Activated naive CD4-positive, alpha-beta T cell treated with anti-CD3 and anti-CD28 coated beads for 36 hours (primary cell): ENCODE results near the gene GRK5. TPM values are rescaled to one million over a fixed set of nuclear protein-coding genes. Genes with fewer than 3 reads are reported as not detected.

Experiments
- CTCF ChIA-PET: fragments of 350-600 bp; sonication (Branson Sonifier 250); formaldehyde crosslinking; loops from one replicate; lab custom pipeline; 2021; ENCODE audit warnings: antibody characterized with exemption; lab: Charles Lee
- DNase-seq: peaks from one replicate; pipeline ENCODE4 v3.0.0-alpha.2; 2020
- H3K27ac Mint-ChIP-seq: one replicate; pipeline ENCODE4 v1.8.0; 2021; ENCODE audit warnings: mild to moderate bottlenecking, mixed read lengths
- H3K27me3 Mint-ChIP-seq: one replicate; pipeline ENCODE4 v1.8.0; 2021; ENCODE audit warnings: low read depth, mixed read lengths
- H3K36me3 Mint-ChIP-seq: one replicate; pipeline ENCODE4 v1.8.0; 2021; ENCODE audit warnings: low read depth, mixed read lengths
- H3K4me1 Mint-ChIP-seq: one replicate; pipeline ENCODE4 v1.8.0; 2021; ENCODE audit warnings: low read depth, mixed read lengths
- H3K4me3 Mint-ChIP-seq: one replicate; pipeline ENCODE4 v1.8.0; 2021; ENCODE audit warnings: mild to moderate bottlenecking, moderate library complexity, mixed read lengths
- H3K9me3 Mint-ChIP-seq: one replicate; pipeline ENCODE4 v1.8.0; 2021; ENCODE audit warnings: mixed read lengths
- intact Hi-C: fragments of 100-400 bp; cut with micrococcal nuclease; formaldehyde crosslinking; loops from one replicate; pipeline ENCODE4 v1.15.1; 2023
- total RNA-seq, 2 experiments: library from RNA; stranded (reverse); gene quantifications; one replicate each; pipeline ENCODE4 v1.2.3, GENCODE V29; 2021

The GRK5 gene
- 10 to 100 TPM; 27.1 to 29.7 TPM for total RNA-seq

DNA sequence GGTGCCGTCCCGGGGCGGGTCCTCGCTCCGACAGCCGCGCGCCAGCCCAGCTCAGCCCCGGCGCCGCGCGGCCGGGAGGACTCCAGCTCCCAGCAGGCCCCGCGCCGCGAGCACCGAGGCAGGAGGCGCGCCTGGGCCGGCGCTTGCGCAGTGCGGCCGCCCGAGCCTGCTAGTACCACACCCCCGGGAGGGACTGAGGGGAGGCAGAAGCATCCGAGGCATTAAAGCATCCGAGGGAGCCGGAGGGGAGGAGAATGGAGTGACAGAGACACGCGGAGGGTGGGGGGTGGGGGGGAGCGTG lies at the start of gene GRK5:
GRK5 (plus strand) TSS at position 206 of the 301 bp plus-strand sequence. CDS start 347 bp downstream, outside the sequence.
- intact Hi-C loops: loop anchor here (1.0 to 5.0 kb wide), 4 partner anchors 238 to 495 kb away; no protein-coding TSS in a partner anchor
- CTCF ChIA-PET: interaction anchor here (0.6 to 3.3 kb wide), 24 partner anchors 11 to 309 kb away, joined by 3 to 32 read pairs (median 6); partner anchors contain the start of gene SFXN4
- Mint-ChIP-seq H3K4me1 (peaks cover 33% of the 10 kb centered on the region), H3K27ac (peak within 1 kb of the TSS; percentile 90), H3K4me3 (peak within 1 kb of the TSS; percentile 85), H3K36me3 (no peaks in the 10 kb centered on the region), H3K9me3 (no peaks in the 10 kb centered on the region), H3K27me3 (no peaks in the 10 kb centered on the region)
- DNase-seq: peak; percentile 93

DNA sequence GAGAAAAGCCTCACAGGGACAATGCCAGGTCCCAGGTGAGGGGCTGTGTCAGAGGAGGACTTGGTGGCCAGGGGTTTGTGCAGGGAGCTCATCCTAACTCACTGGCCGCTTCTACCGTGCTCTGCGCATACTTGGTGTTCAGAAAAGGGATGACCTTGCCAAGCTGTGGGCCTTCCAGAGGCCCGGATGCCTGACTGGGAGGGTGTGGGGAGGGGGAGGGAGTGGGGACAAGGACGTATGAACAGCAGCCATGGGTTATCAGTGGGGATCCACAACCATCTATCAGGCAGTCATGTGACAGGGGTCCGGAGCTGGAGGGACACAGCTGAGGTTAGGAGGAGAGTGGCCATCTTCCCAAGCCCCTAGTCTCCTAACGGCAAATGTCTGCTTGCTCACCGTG lies 48.0 kb upstream of the GRK5 start:
- H3K4me1 Mint-ChIP-seq: peaks cover 23% of the 10 kb centered on the region
- no peak for DNase-seq
- intact Hi-C loops: no loop called here
- no peak overlapping the region for H3K27ac Mint-ChIP-seq
- peaks cover 45% of the 10 kb centered on the region for H3K36me3 Mint-ChIP-seq
- CTCF ChIA-PET: interaction anchor here (0.5 to 0.6 kb wide), 2 partner anchors 36 to 426 kb away, joined by 3 read pairs; no protein-coding TSS in a partner anchor
- no peaks in the 10 kb centered on the region for H3K27me3 Mint-ChIP-seq
- H3K4me3 Mint-ChIP-seq: no peak overlapping the region
- H3K9me3 Mint-ChIP-seq: no peaks in the 10 kb centered on the region

DNA sequence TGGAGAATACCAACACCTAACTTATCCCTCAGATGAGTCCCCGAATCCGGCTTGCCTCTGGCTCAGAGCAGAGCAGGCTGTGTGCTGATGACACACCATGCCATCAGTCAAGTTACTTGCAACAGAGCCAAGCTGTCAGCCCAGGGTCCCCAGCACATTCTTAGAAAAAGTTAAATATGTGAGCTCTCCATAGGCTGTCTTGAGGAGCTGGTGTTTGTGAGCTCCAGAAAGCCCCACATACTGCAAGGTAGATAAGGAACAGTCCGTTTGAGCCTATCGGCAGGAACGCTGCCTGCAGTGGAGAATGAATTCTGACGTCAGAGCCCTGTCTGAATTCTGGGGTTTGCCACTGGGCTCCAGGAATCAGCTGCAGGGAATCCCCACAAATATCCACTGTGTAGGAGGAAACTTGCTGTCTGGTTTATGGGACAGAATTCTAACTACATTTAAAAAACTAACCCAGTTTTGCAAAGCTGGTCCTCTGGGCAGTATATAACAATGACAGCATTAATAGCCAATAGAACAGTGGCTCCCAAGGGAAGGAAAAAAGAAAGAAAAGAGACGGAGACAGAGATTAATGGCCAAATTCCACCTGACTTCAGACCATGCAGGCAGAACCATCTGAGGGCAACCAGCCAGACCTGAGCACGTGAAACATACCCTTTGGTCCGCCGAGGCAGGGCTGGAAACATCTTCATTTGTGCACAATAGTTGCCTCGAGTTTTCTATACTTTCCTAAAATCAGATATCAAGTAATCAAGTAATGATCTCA lies 45.5 kb upstream of the GRK5 start:
- Mint-ChIP-seq H3K9me3 (no peaks in the 10 kb centered on the region), H3K36me3 (peaks cover 35% of the 10 kb centered on the region), H3K27ac (no peak overlapping the region), H3K4me3 (no peak overlapping the region), H3K4me1 (peaks cover 39% of the 10 kb centered on the region), H3K27me3 (no peaks in the 10 kb centered on the region)
- intact Hi-C loops: no loop called here
- CTCF ChIA-PET: interaction anchor here (0.6 to 0.8 kb wide), 3 partner anchors 17 to 709 kb away, joined by 3 to 5 read pairs (median 4); no protein-coding TSS in a partner anchor
- DNase-seq: no peak

DNA sequence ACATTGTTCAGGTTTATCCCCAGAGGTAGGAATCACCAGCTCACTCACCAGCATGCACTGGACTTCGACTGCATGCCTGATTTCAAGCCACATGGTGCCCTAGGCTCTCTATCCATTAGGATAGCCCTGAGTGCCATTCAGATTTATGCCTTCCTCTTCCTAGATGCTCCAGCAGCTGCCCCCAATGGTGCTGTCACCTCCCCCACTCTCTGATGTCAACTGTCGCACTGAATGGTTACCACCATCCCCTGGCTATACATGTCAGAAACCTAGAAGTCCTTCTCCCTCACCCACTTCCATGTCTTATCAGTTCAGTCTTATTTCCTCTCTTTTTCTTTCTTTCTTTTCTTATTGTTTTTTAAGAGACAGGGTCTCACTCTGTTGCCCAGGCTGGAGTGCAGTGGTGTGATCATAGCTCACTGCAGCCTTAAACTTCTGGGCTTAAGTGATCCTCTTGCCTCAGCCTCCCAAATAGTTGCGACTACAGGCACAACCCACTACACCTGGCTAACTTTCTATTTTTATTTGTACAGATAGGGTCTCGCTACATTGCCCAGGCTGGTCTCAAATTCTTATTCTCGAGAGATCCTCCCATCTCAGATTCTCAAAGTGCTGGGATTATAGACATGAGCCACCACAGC lies 44.8 kb upstream of the GRK5 start:
- Mint-ChIP-seq H3K27me3 (no peaks in the 10 kb centered on the region), H3K4me1 (peaks cover 42% of the 10 kb centered on the region), H3K9me3 (no peaks in the 10 kb centered on the region), H3K4me3 (no peak overlapping the region), H3K27ac (no peak overlapping the region), H3K36me3 (peaks cover 35% of the 10 kb centered on the region)
- intact Hi-C loops: no loop called here
- no peak for DNase-seq
- CTCF ChIA-PET: no interaction called here

DNA sequence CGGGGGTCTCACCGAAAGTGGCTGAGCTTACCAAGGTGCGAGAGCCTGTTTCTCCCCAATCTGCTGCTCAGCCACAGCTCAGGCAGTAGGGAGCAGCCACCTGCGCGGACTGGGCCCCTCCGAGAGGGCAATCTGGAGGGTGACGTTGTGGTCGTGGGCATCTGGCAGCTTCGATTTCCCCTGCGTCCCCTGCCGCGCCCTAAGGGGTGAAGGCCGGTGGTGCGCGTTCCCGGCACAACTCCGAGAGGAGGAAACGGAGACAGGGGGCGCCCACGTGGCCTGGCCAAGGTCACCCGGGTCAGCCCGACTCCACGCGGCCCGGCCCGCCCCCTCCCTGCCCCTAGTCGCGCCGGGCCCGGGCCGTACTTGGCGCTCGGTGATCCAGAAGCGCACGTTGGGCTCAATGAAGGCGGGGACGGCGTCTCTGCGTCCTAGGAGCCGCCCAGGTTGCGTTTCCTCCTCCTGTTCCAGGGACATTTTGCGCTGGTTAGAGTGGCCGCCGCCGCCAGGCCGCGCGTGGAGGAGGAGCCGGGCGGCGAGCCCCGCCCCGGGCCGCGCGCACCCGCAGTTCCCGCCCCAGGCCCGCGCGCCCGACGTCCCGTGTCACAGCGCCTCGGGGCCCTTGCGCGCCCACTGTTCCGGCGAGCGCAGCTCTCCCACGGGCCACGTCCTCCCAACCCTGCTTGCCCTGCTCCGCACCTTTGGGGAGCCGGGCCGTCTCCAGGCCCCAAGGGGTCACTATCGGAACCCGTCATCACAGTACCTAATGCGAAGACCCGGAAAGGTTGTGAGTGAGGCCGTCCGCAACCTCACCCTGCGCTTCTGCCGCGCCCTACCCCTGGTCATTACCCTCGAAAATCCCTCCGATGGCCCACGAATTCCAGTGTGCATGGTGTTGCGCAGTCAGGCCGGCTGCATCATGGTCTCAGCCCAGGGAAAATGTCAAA lies 41.9 kb upstream of the GRK5 start, which contains the start of gene SFXN4:
SFXN4 (minus strand) TSS at position 544 of the 947 bp plus-strand sequence; CDS start at position 477, 67 bp downstream.
- no peaks in the 10 kb centered on the region for H3K9me3 Mint-ChIP-seq
- peak within 1 kb of the TSS; percentile 83 for H3K4me3 Mint-ChIP-seq
- intact Hi-C loops: loop anchor here (1.0 kb wide), 5 partner anchors 13 to 136 kb away; partner anchors contain the start of genes DENND10, EIF3A, NANOS1 and PRDX3
- H3K36me3 Mint-ChIP-seq: peaks cover 37% of the 10 kb centered on the region
- CTCF ChIA-PET: interaction anchor here (0.6 to 1.8 kb wide), 4 partner anchors 32 to 41 kb away, joined by 3 to 4 read pairs (median 4); partner anchors contain the start of gene GRK5
- H3K27me3 Mint-ChIP-seq: no peaks in the 10 kb centered on the region
- peak within 1 kb of the TSS; percentile 85 for H3K27ac Mint-ChIP-seq
- DNase-seq: peak; percentile 75
- H3K4me1 Mint-ChIP-seq: peaks cover 42% of the 10 kb centered on the region

DNA sequence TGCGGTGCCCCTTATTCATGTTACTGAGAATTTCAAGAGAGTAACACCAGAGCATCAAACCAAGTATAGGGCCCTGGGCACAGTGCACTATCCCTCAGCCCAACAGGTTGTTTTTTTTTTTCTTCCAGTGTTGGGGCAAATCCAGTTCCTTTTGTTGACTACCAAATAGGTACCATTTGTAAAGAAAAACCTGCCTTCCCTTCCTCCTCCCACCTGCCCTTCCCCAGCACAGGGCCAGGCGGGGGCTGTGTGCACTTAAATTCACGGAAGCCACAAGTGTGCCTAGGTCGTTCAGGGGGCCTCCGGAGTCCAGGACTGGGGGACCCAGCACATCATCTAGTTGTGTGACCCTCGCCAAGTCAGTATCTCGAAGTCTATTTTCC lies 41.3 kb upstream of the GRK5 start:
- H3K27me3 Mint-ChIP-seq: no peaks in the 10 kb centered on the region
- H3K4me3 Mint-ChIP-seq: peak overlapping the region; percentile 83
- CTCF ChIA-PET: no interaction called here
- intact Hi-C loops: no loop called here
- no peak for DNase-seq
- H3K9me3 Mint-ChIP-seq: no peaks in the 10 kb centered on the region
- peak overlapping the region; percentile 85 for H3K27ac Mint-ChIP-seq
- peaks cover 36% of the 10 kb centered on the region for H3K36me3 Mint-ChIP-seq
- peaks cover 42% of the 10 kb centered on the region for H3K4me1 Mint-ChIP-seq

DNA sequence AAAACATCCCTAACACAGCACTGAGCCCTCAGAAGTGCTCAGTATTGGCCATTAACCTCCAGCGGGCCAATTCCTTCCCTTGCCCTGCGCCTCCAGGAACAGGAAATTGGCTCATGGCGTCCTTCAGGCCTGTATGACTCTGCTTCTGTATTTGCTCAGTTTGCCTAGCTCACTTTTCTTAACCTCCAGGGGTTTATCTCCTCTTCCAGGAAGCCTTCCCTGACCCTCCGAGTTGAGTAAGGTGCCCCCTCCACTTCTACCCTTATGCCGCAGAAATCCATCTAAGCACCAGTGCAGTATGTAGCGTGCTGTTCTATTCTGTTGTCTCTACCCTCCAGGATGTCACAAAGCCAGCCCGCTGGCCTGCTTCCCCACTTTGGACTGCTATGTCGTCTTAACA lies 40.8 kb upstream of the GRK5 start:
- Mint-ChIP-seq H3K4me1 (peaks cover 39% of the 10 kb centered on the region), H3K36me3 (peaks cover 38% of the 10 kb centered on the region), H3K4me3 (peak overlapping the region; percentile 83), H3K27me3 (no peaks in the 10 kb centered on the region), H3K27ac (peak overlapping the region; percentile 85), H3K9me3 (no peaks in the 10 kb centered on the region)
- intact Hi-C loops: no loop called here
- DNase-seq: no peak
- CTCF ChIA-PET: interaction anchor here (1.6 kb wide), 1 partner anchor 40 kb away, joined by 5 read pairs; no protein-coding TSS in a partner anchor

DNA sequence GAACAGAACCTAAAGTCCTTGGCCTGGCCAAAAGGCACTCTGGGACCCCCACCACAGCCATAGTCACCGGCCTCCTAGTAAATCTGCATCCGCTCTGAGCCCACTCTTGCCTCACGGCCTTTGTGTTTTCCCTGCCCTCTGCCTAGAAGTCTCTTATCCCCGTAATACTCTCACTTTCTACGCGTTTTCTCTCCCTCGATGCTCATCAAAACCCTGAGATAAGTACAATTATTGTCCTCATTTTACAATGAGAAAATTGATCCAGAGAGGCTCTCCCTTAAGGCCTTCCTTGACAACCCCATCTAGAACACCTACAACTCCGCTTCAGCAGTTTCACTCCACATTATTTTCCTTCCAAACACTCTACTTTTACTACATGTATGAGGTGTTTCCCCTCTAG lies 40.3 kb upstream of the GRK5 start:
- no peak for DNase-seq
- H3K4me1 Mint-ChIP-seq: peaks cover 36% of the 10 kb centered on the region
- H3K4me3 Mint-ChIP-seq: no peak overlapping the region
- H3K9me3 Mint-ChIP-seq: no peaks in the 10 kb centered on the region
- CTCF ChIA-PET: interaction anchor here (1.0 to 1.6 kb wide), 3 partner anchors 10 to 39 kb away, joined by 4 to 5 read pairs (median 5); no protein-coding TSS in a partner anchor
- H3K27me3 Mint-ChIP-seq: no peaks in the 10 kb centered on the region
- no peak overlapping the region for H3K27ac Mint-ChIP-seq
- peaks cover 41% of the 10 kb centered on the region for H3K36me3 Mint-ChIP-seq
- intact Hi-C loops: no loop called here

DNA sequence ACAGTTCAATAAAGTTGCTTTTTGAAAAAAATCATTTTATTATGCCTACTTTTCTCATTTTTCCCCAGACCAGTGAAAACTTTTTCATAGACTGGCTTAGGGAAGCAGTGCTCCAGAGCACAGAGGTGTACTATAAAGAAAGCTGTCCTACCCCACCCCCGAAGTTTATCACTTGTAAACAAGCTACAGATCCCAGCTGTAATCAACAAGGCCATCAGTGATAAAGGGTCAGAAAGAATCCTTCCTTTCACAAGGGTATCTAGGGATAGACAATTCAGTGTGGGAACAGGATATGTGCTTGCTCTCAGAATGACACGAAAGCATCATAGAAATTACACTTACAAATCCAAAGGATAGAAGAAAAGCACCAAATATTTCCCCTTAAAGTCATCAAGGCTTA lies 33.3 kb upstream of the GRK5 start:
- Mint-ChIP-seq H3K36me3 (peaks cover 41% of the 10 kb centered on the region), H3K9me3 (no peaks in the 10 kb centered on the region), H3K27ac (no peak overlapping the region), H3K4me3 (no peak overlapping the region), H3K27me3 (no peaks in the 10 kb centered on the region), H3K4me1 (peaks cover 32% of the 10 kb centered on the region)
- CTCF ChIA-PET: interaction anchor here (0.6 to 0.8 kb wide), 2 partner anchors 10 to 339 kb away, joined by 3 to 5 read pairs; no protein-coding TSS in a partner anchor
- no peak for DNase-seq
- intact Hi-C loops: no loop called here

DNA sequence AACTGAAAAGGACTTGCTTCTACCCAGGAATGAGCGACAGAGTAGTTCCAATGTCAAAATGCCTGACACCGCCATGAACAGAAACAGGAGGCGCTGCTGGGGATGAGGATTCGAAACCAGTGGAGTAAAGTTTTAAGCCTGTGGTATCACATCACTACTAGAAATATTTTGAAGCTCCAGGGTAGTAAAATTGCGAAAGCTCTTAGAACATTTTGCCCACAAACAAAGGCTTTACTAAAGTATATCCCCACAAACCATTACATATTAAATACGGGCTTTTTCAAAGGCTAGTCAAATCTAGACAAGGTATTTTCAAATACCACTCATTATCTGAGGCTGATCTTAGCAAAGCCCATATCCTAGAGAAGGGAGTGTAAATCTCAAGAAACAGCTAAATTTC lies 31.2 kb upstream of the GRK5 start:
- peak; percentile 24 for DNase-seq
- intact Hi-C loops: loop anchor here (5.0 kb wide), 1 partner anchor 439 kb away; no protein-coding TSS in a partner anchor
- no peak overlapping the region for H3K4me3 Mint-ChIP-seq
- no peaks in the 10 kb centered on the region for H3K9me3 Mint-ChIP-seq
- CTCF ChIA-PET: interaction anchor here (0.6 to 1.7 kb wide), 4 partner anchors 9 to 396 kb away, joined by 3 to 8 read pairs (median 4); partner anchors contain the start of gene GRK5
- peaks cover 42% of the 10 kb centered on the region for H3K4me1 Mint-ChIP-seq
- H3K27ac Mint-ChIP-seq: peak overlapping the region; percentile 17
- no peaks in the 10 kb centered on the region for H3K27me3 Mint-ChIP-seq
- peaks cover 30% of the 10 kb centered on the region for H3K36me3 Mint-ChIP-seq

DNA sequence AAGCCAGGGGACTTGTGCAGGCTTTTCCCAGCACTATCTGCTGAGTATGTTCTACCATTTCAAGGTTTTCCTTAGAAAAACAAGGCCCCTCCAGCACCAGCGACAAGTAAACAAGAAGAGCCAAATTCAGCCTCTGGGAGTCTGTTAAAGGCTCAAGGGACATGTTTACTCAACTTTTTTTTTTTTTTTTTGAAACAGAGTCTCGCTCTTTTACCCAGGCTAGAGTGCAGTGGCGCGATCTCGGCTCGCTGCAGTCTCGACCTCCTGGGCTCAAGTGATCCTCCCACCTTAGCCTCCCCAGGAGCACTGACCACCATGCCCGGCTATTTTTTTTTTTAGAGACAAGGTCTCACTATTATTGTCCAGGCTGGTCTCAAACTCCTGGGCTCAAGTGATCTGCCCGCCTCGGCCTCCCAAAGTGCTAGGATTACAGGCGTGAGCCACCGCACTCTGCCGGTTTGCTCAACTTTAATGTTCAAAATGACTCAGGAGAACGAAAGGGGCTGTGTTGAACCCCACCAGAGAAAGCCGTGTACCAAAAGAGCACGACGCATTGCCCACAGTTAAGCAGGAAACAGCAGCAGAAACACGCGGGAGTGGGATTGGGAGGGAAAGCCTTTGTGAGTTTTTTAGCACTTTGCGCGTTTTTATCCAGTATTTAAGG lies 29.5 kb upstream of the GRK5 start:
- CTCF ChIA-PET: no interaction called here
- Mint-ChIP-seq H3K27me3 (no peaks in the 10 kb centered on the region), H3K36me3 (peaks cover 18% of the 10 kb centered on the region), H3K4me1 (peaks cover 42% of the 10 kb centered on the region), H3K27ac (peak overlapping the region; percentile 95), H3K4me3 (peak overlapping the region; percentile 93), H3K9me3 (no peaks in the 10 kb centered on the region)
- intact Hi-C loops: loop anchor here (1.0 to 5.0 kb wide), 9 partner anchors 13 to 441 kb away; partner anchors contain the start of genes EIF3A and SFXN4
- peak; percentile 54 for DNase-seq
